MM.1S (cell line): ENCODE measurements around the gene LBR.

Experiments used
- CTCF ChIP-seq: fragments of 300-600 bp; sonication (generic); IDR thresholded peaks from 2 replicates; pipeline ENCODE4 v1.5.1; 2016; ENCODE audit warnings: antibody characterized with exemption, low read length, mixed read lengths
- EZH2 ChIP-seq: fragments of 300-600 bp; sonication (generic); optimal IDR thresholded peaks from 2 replicates; pipeline ENCODE3; 2017; ENCODE audit warnings: low read depth, mild to moderate bottlenecking, antibody characterized with exemption, low read length, mixed read lengths
- EZH2phosphoT487 ChIP-seq: fragments of 300-600 bp; sonication (generic); IDR thresholded peaks from 2 replicates; pipeline ENCODE4 v1.6.1; 2018; ENCODE audit warnings: antibody characterized with exemption, low read length

GRCh38 chr1:225431081-225431863 is 3.4 kb upstream of the LBR start:
- no peak for TF ChIP-seq CTCF
- TF ChIP-seq EZH2, result no peak
- no peak for TF ChIP-seq EZH2phosphoT487
